HG03575 (cell line): ENCODE results near the gene ZNF491.
"Not testable (repeated sequence)": the region's sequence is repeated elsewhere in the genome, so short reads cannot be mapped to it uniquely, and the experiment has no call there.

Experiments used
- ATAC-seq: cut with Tn5 transposase; IDR thresholded peaks from one replicate; pipeline ENCODE4 v1.9.1; 2021; ENCODE audit not compliant: unreplicated experiment, insufficient number of reproducible peaks, low FRiP score; ENCODE audit errors: extremely low read depth

The ZNF491 gene

GRCh38 chr19:11792942-11793341 is 5.4 kb upstream of the ZNF491 start:
- no peak for ATAC-seq

- no peak for ATAC-seq
Measured at GRCh38 chr19:11797491-11797890, 832 bp upstream of the ZNF491 start.

DNA sequence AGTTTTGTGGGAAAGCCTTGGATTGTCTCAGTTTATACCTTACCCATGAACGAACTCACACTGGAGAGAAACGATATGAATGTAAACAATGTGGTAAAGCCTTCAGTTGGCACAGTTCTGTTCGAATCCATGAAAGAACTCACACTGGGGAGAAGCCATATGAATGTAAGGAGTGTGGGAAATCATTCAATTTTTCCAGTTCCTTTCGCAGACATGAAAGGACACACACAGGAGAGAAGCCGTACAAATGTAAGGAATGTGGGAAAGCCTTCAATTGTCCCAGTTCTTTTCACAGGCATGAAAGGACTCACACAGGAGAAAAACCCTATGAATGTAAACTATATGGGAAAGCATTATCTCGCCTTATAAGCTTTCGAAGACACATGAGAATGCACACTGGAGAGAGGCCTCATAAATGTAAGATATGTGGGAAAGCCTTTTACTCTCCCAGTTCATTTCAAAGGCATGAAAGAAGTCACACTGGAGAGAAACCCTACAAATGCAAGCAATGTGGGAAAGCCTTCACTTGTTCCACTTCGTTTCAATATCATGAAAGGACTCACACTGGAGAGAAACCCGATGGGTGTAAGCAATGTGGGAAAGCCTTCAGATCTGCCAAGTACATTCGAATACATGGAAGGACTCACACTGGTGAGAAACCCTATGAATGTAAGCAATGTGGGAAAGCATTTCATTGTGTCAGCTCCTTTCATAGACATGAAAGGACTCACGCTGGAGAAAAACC is 8.2 kb downstream of the ZNF491 start:
- ATAC-seq, result no peak

DNA sequence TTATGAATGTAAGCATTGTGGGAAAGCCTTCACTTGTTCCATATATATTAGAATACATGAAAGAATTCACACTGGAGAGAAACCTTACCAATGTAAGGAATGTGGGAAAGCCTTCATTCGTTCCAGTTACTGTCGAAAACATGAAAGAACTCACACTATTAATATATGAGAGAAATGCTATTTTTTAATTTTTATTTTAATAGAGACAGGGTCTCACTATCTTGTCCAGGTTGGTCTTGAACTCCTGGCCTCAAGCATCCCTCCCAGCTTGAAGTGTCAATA is 8.7 kb downstream of the ZNF491 start:
- ATAC-seq, result no peak

DNA sequence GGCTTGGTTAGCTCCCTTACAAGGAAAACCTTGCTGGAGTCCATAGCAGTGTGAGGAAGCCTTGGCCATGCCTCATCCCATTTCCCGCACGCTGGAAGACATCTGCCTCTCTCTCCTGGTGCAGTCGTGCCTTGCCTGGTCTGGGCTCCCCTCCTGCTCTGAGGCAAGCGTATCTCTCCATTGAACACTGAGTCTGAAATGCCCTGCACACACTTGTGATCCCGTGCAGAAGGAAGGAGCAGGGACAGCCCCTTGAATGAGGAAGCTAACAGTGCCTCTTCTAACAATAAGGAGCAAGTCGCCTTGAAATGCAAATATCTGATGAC is 15.3 kb downstream of the ZNF491 start:
- no peak for ATAC-seq

DNA sequence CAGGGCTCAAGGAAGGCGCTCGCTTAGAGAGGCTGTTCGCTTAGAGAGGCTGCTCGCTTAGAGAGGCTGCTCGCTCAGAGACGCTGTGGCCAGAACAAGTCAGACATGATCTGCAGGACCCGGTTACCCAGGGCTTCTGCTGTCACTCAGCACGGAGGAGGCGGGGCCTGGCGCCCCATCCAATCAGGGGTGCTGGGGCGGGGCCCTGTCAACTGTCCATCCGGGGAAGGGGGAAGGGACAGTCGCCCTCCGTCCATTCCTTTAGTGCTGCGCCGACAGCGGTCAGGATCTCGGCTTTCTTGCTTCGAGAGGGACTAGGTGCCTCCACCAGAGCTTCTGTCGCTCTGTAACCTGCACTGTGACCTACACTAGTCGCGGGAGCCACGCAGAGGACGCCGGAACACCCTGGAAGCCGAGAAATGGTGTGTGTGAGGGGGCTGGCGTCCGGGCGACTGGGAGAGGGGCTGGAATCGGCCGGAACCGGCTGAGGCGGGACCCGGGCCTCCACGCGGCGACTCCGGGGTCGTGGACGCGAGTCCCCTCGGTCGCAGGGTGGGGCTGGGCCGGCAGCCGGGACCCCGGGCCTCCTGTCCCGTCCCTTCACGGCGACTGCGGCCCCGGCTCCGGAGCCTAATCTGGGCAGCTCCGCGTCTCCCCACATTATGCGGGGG is 15.8 kb downstream of the ZNF491 start, which contains the start of gene ZNF440:
TSS of gene ZNF440 (plus strand) at position 245 of the 671 bp plus-strand sequence. CDS start at position 420, 175 bp downstream.
- no peak for ATAC-seq

DNA sequence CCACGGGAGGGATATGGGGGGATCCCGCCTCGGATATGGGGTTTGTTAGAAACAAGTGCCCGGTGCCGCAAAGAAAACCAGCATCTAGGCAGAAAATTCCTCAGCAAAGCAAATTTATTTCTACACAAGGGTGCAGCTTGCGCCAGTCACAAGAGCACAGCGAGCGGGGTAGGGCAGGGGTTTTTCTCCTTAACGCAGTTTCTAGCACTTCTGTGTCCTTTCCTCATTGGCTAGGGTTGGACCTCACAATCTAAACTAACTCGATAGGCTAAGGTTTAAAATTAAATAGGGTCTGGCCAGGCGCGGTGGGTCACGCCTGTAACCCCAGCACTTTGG is 16.3 kb downstream of the ZNF491 start:
- ATAC-seq, result no peak

DNA sequence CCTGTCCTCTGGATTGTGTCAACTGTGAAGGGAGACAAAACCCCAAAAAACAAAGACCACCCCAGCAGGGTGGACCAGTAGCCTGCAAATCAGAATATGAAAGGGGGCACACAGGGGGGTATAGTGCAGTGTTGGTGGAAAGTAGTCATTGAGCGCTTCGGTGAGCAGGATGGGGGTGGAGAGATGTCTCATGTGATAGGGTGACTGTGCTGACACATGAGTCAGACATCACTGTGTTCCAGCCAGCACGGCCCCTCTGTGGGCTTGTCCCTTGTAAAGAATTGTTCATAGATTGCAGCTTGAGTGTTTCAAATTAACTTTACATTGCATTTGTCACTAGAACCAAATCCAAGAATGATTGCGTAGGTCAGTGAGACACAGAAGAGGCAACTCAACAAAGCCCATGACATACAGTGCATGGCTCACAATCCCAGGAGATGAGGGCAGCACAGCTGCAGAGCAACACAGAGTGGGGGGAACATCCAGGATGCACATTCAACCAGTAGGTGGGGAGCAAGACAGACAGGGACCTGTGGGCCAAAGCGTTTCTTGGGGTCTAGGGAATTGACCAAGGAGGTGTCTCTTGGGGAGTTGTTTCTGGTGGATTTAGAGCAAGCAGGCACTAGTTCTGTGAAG is 23.3 kb downstream of the ZNF491 start:
- no peak for ATAC-seq

DNA sequence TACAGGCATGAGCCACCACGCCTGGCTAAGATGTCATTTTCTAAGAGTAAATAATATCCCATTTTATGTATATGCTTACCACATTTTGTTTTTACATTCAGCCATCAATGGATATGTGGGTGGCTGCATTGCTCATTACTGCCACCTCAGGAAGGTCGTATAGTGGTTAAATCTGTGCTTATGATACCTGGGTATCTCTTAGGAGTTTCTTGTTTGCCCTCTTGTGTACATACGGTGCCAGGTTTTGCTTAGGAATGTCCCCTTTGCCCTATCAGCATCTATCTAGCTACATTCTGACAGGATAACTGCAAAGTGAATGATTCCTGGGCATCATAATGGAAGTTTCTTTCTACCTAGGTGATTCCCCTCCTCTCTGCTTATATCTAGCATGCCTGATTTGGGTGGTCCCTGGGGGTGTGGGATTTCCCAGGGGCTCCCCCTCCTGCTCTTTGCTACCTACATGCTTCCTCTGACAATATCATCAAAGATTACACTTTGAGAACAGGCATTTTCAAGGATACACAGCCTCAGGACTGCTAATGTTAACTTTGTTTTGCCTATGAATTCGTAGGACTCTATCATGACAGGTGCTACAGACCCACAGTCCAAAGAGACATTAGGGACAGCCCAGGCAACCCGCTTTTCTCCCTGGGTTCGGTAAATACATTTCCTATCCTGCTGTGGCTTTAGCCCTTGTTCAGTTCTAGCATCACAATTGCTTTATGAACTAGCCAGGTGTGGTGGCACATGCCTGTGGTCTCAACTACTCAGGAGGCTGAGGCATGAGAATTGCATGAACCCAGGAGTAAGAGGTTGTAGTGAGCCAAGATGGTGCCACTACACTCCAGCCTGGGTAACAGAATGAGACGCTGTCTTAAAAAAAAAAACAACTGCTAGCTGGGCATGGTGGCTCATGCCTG is 30.9 kb downstream of the ZNF491 start:
- ATAC-seq, result not testable (repeated sequence)

DNA sequence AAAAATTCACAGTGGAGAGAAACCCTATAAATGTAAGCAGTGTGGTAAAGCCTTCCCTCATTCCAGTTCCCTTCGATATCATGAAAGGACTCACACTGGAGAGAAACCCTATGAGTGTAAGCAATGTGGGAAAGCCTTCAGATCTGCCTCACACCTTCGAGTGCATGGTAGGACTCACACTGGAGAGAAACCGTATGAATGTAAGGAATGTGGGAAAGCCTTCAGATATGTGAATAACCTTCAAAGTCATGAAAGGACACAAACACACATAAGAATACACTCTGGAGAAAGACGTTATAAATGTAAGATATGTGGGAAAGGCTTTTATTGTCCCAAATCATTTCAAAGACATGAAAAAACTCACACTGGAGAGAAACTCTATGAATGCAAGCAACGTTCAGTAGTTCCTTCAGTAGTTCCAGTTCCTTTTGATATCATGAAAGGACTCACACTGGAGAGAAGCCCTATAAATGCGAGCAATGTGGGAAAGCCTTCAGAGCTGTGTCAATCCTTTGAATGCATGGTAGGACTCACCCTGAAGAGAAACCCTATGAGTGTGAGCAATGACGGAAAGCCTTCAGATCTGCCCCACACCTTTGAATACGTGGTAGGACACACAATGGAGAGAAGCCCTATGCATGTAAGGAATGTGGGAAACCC is 34.1 kb downstream of the ZNF491 start:
- no peak for ATAC-seq

DNA sequence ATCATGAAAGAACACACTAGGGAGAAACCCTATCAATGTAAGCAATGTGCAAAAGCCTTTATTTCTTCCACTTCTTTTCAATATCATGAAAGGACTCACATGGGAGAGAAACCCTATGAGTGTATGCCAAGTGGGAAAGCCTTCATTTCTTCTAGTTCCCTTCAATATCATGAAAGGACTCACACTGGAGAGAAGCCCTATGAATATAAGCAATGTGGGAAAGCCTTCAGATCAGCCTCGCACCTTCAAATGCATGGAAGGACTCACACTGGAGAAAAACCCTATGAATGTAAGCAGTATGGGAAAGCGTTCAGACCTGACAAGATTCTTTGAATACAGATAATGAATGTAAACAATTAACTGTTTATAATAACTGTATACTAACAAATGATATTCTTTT is 35.2 kb downstream of the ZNF491 start:
- no peak for ATAC-seq

- ATAC-seq, result not testable (repeated sequence)
Measured at GRCh38 chr19:11835626-11836066, 37.3 kb downstream of the ZNF491 start.

- no peak for ATAC-seq
Measured at GRCh38 chr19:11843722-11844121, 45.4 kb downstream of the ZNF491 start.

- ATAC-seq, result not testable (repeated sequence)
Measured at GRCh38 chr19:11847615-11848014, 49.3 kb downstream of the ZNF491 start.

- no peak for ATAC-seq
Measured at GRCh38 chr19:11848200-11848593, 49.9 kb downstream of the ZNF491 start.

DNA sequence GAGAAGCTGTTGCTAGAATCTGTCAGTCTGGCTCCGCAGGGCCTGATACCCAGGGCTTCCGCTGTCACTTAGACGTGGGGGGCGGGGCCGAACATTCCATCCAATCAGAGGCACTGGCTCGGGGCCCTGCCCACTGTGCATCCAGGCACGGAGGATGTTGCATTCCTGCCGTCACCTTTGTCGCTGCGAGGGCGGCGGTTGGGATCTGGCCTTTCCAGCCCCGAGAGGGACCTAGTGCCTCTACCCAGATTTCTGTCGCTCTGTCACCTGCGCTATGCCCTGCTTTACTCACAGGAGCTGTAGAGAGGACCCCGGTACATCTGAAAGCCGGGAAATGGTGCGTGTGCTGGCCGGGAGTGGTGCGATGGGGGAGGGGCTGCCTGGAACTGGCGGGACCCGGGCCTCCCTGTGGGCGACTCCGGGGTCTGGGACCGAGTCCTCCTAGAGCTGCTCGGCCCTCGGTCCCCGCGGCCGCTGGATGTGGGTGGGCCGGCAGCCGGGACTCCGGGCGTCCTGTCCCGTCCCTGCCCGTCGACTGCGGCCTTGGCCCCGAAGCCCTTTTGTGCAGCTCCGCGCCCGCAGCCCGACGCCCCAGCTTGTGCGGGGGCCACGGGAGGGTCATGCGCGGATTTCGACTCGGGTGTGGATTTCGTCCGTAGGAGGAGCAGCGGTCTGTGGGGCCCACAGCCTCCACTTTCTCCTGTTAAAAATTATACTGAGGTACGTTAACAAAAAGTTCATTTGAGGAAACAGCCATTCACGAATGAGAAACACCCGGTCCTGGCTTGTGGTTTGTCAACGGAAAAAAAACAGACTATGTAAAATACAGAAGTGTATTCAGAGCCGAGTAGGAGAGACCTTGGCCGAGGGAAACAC is 50.5 kb downstream of the ZNF491 start, which contains the start of gene ZNF439:
TSS of gene ZNF439 (plus strand) at position 133 of the 876 bp plus-strand sequence. CDS start at position 275, 142 bp downstream.
- ATAC-seq, result no peak

GRCh38 chr19:11850289-11850688 is 52.0 kb downstream of the ZNF491 start:
- ATAC-seq, result not testable (repeated sequence)

DNA sequence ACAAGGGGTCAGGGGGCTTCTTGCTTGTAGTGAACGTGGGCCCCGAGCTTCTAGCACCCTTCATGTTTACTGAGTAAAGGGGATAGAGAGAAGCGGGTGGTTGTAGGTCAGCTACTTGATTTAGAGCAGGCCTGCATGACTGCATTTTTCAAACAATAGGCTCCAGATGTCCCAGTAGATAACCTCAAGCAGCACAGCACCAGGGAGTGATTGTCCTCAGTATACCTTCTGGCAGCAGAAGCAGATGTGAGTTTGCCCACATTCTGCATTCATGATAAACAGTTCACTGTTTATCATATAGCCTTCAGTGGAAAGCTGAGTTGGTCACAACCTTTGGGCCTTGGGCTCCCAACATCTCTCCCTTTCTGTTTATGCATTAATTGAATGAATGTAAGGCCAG is 55.0 kb downstream of the ZNF491 start:
- no peak for ATAC-seq
